ENCODE measurements around the gene HES2. TPM values are rescaled to one million over a fixed set of nuclear protein-coding genes. Genes with fewer than 3 reads are reported as not detected.
"Not testable (repeated sequence)": the region's sequence is repeated elsewhere in the genome, so short reads cannot be mapped to it uniquely, and the experiment has no call there.

HES2 gene
- total RNA-seq, 1 donor from 2014 or later: 0.16 TPM

- no peak for DNase-seq
These were observed 15.4 kb upstream of the HES2 start for GRCh38 chr1:6435129-6435528.

GRCh38 chr1:6434186-6434585 is 14.5 kb upstream of the HES2 start:
- no peak for DNase-seq

GRCh38 chr1:6431645-6432579 is 12.2 kb upstream of the HES2 start:
- not testable (repeated sequence) for DNase-seq

GRCh38 chr1:6429660-6430411 is 10.1 kb upstream of the HES2 start:
- DNase-seq: peak; percentile 15

GRCh38 chr1:6428453-6428852 is 8.7 kb upstream of the HES2 start:
- DNase-seq: not testable (repeated sequence)

- no peak for DNase-seq
These were observed 8.0 kb upstream of the HES2 start for GRCh38 chr1:6427441-6428390.

DNA sequence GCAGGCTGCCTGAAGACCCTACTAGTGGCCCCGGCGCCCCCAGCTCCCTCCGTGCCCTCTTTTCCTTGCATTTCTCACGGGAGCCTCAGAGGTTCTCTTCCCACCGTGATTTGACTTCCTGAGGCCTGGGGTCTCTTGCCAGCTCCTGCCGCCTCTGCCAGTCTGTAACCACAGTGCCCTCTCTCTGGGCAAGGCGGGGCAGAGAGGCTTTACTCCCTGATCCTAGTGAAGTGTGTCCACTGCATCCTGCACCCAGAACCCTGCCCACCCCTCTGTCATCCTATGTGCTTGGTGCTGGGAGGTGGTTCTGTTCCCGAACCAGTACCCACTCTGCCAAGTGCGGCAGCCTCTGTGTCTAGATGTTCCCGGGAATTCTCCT is 7.2 kb upstream of the HES2 start:
- DNase-seq: no peak

GRCh38 chr1:6426277-6426971 is 6.7 kb upstream of the HES2 start:
- DNase-seq: no peak

DNA sequence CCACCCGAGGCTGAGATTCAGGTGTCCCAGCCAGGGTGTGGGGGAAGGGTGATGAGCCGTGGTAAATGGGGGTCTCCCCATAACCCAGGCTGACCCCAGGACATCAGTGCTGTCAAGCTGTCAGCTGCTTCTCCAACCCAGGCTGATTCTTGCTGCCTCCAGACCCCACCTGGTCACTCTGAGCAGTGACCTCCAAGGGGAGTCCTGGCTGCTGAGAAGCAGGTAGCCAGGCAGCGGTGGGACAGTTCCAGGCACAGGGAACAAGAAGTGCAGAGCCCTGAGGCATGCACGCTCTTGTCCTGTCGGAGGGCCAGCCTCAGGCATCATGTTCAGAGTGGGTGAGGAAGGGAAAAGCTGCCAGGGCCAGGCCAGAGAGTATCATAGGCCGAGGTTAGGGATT is 5.9 kb upstream of the HES2 start:
- no peak for DNase-seq

- DNase-seq: no peak
These were observed 5.2 kb upstream of the HES2 start, which contains the start of gene ESPN for GRCh38 chr1:6424619-6425593. TSS of gene ESPN (plus strand) at chr1:6424776. CDS start at chr1:6424956, 180 bp downstream.

DNA sequence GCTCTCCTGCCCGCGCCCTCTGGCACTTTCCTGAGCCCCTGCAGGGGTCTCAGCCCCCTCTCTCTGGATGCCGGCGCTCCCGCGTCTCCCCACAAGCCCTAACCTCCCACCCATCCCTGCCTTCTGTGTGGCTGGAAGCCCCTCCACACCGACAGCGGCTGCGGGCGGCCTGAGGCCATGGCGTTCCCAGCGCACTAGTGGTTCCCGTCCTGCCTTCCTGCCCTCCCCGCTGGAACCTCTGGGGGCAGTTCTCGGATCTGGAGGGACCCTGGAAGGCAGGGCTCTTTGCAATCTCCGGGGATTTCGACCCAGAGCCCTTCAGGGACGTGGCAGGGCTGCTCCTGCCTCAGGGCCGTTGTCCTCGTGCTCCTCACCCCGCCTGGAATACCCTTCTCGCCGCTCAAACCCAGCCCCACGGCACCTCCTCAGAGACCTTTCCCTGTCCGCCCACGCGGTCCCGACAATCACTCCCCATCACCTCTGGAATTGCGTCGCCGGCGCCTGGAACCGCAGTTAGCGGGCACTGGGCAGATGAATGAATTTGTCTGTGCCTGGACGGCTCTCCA is 4.4 kb upstream of the HES2 start:
- no peak for DNase-seq

DNA sequence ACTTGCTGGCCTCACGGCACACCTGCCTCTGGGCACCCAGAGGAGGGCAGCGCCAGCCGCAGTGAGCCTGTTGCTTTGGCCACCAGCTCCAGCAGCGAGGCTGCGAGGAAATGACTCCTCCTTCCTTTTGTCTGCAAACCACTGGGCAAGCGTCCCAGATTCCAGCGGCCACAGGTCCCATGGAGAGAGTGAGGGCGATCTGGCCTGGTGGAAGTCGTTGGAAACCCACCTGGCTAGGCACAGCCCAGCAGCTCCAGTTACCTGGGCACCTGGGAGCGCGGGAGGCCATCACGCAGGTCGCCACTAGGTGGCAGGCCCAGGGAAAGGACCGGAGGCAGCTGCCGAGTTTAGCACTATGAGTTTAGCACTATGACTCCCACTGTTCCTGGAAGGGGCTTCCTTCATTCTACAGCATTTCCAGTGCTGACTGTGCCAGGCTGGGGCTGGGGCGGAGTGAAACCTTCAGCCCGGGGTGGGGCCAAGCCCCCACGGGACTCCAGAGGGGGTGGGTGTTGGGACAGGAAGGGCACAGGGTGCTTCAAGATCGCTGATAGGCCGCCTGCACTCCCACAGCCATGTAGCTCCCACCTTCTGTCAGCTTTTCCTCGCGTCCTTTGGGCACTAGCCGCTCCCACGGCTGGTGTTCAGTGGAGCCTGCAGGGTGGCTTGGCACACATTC is 3.7 kb upstream of the HES2 start:
- no peak for DNase-seq

DNA sequence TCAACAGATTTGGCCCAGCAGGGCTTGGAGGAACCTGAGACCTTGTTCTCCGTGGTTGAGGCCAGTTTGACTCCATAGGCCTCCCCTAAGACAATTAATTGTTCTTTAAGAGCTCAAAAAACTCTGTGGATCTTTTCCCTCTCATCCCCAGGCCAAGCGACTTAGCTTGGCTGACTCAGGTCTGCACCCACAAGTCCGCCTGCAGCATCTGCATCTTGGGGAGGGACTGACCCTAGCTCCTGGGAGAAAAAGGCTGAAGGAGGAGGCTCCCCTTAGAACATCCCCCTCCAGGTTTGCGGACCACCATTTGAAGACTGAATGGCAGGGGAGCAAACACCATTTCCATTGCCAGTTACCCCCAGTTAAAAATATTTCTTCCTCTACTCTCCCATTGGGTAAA is 1.5 kb upstream of the HES2 start:
- DNase-seq: no peak

- DNase-seq: no peak
These were observed 829 bp upstream of the HES2 start for GRCh38 chr1:6420454-6421042.

DNA sequence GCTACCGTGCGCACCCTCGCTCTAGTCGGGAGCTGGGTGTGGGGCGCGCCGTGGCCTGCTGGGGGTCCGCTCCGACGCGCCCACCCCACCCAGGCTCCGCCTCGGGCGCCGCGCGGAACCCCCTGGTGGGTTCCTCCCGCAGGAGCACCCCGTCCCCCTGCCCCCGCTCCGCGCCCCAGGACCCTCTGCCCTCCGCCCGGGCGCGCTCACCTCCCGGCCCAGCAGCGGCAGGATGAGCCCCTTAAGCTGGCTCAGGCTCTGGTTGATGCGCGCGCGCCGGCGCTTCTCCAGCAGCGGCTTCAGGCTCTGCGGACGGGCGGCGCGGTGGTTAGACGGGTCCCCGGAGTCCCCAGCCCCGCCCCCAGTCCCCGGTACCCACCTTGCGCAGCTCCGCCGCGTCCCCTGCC is 319 bp downstream of the HES2 start:
- DNase-seq: no peak

DNA sequence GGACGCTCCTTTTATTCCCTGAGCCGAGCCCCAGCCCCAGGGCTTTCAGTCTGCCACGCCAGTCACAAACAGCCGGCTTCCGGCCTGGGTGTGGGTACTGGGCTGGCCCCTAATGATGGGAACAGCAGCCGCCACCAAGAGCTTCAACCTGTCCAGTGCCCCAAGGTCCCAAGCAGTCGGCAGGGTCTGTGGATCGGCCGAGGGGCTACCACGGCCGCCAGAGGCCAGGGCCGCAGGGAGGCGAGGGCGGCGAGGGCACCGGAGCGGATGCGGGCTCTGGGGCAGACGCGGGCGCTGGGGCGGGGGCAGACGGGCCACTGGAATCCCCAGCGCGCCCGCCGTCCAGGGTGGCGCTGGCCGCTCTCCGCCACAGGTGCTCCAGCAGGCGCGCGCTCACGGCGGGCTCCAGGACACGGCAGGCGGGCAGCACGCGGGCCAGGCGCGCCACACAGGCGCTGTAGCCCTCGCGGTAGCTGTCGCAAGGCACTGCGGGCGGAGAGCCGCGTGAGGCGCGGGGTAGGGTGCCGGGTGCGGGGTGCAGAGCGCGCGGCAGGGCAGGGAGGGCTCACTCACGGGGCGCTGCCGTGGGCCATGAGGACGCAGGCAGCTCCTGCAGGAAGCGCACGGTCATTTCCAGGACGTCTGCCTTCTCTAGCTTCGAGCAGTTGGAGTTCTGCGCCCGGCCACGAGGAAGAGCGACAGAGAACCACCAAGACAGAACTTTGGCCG is 887 bp downstream of the HES2 start:
- DNase-seq: no peak

- no peak for DNase-seq
These were observed 1.6 kb downstream of the HES2 start for GRCh38 chr1:6417961-6418667.

DNA sequence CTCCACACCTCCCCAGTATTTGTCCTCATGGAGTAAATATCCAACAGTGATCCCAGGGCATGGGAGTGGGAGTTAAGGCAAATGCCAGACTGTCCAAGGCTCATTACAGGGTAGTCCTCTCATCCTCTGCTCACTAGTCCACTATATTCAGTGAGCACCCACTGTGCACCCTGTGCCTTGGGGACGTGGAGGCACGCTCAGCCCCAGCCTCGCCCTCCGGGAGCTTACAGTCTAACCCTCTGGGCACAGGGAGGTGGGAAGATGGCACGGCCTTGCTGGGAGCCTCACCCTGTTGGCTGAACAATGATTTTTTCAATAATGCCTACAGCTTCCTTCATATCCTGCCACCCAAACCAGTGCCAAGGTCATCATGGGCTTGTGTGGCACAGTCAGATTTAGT is 2.8 kb downstream of the HES2 start:
- no peak for DNase-seq
